Subcutaneous abdominal adipose tissue (tissue), 5 donors: ENCODE results near the gene CCL11.
"Not testable (repeated sequence)": the region's sequence is repeated elsewhere in the genome, so short reads cannot be mapped to it uniquely, and the experiment has no call there.

Experiments used
- H3K27ac ChIP-seq: one replicate; pipeline ENCODE4 v1.7.0; 2013; ENCODE audit warnings: low read depth, mild to moderate bottlenecking, inconsistent platforms, low read length, moderate library complexity
- H3K27me3 ChIP-seq, 5 donors: one replicate each; pipeline ENCODE4 v1.7.0; 2013; ENCODE audit warnings: low read length in 5 of 5, inconsistent platforms in 1 of 5; ENCODE audit not compliant: control insufficient read depth in 5 of 5, insufficient read depth in 4 of 5
- H3K36me3 ChIP-seq, 5 donors: one replicate each; pipeline ENCODE4 v1.7.0; 2013; ENCODE audit warnings: low read length in 5 of 5; ENCODE audit not compliant: control insufficient read depth in 5 of 5, insufficient read depth in 5 of 5
- H3K4me1 ChIP-seq, 5 donors: one replicate each; pipeline ENCODE4 v1.7.0; 2013; ENCODE audit warnings: low read length in 5 of 5, mild to moderate bottlenecking in 3 of 5, moderate library complexity in 1 of 5; ENCODE audit not compliant: control insufficient read depth in 5 of 5, insufficient read depth in 5 of 5
- H3K4me3 ChIP-seq, 5 donors: one replicate each; pipeline ENCODE4 v1.7.0; 2013; ENCODE audit warnings: low read length in 5 of 5, low read depth in 1 of 5
- H3K9ac ChIP-seq, 5 donors: one replicate each; pipeline ENCODE4 v1.7.0; 2013; ENCODE audit warnings: low read length in 5 of 5, mild to moderate bottlenecking in 4 of 5, moderate library complexity in 3 of 5
- H3K9me3 ChIP-seq, 5 donors: one replicate each; pipeline ENCODE4 v1.7.0; 2013; ENCODE audit warnings: low read length in 5 of 5; ENCODE audit not compliant: control insufficient read depth in 5 of 5
- donor health status: healthy.
- donor health status: healthy.
- donor health status: healthy.
- donor health status: healthy.
- donor health status: healthy.

Gene CCL11

GRCh38 chr17:34318474-34318873, 32.9 kb downstream of the CCL11 start:
- Histone ChIP-seq H3K4me3 (no peak overlapping the region), H3K27me3 (peaks cover 0 to 2% (median 0%) of the 10 kb centered on the region in 5 donors), H3K9ac (no peak overlapping the region), H3K27ac (peak overlapping the region; percentile 54), H3K9me3 (peaks cover 0 to 3% (median 0%) of the 10 kb centered on the region in 5 donors), H3K4me1 (peaks cover 16 to 37% (median 26%) of the 10 kb centered on the region in 5 donors), H3K36me3 (no peaks in the 10 kb centered on the region)

- peak within 1 kb of the TSS in 1 of 5 donors; percentile 11 for H3K9ac ChIP-seq
These were observed 33.5 kb downstream of the CCL11 start, which contains the start of gene CCL8 for GRCh38 chr17:34319039-34319483. Gene CCL8 (plus strand): TSS chr17:34319435. CDS start chr17:34319502, 67 bp downstream.

GRCh38 chr17:34321964-34322363, 36.4 kb downstream of the CCL11 start:
- peaks cover 0 to 8% (median 0%) of the 10 kb centered on the region in 5 donors for H3K9me3 ChIP-seq
- no peaks in the 10 kb centered on the region for H3K27me3 ChIP-seq
- no peak overlapping the region for H3K27ac ChIP-seq
- peaks cover 5 to 21% (median 10%) of the 10 kb centered on the region in 5 donors for H3K4me1 ChIP-seq
- H3K36me3 ChIP-seq: no peaks in the 10 kb centered on the region
- no peak overlapping the region for H3K4me3 ChIP-seq
- no peak overlapping the region for H3K9ac ChIP-seq

More at GRCh38 chr17:34319039-34319483, 33.5 kb downstream of the CCL11 start, which contains the start of gene CCL8:
- Histone ChIP-seq H3K27me3 (peaks cover 0 to 2% (median 0%) of the 10 kb centered on the region in 5 donors), H3K36me3 (no peaks in the 10 kb centered on the region), H3K4me3 (peak within 1 kb of the TSS in 4 of 5 donors; percentile 13 to 38 (median 34)), H3K9me3 (peaks cover 0 to 3% (median 0%) of the 10 kb centered on the region in 5 donors), H3K4me1 (peaks cover 12 to 32% (median 21%) of the 10 kb centered on the region in 5 donors), H3K27ac (peak within 1 kb of the TSS; percentile 54)

GRCh38 chr17:34327580-34327979, 42.0 kb downstream of the CCL11 start:
- H3K27ac ChIP-seq, H3K27me3 ChIP-seq, H3K36me3 ChIP-seq, H3K9ac ChIP-seq, H3K4me3 ChIP-seq, H3K9me3 ChIP-seq, H3K4me1 ChIP-seq: not testable (repeated sequence)

- no peaks in the 10 kb centered on the region for H3K27me3 ChIP-seq
- H3K9me3 ChIP-seq: peaks cover 0 to 2% (median 0%) of the 10 kb centered on the region in 5 donors
- no peak overlapping the region for H3K9ac ChIP-seq
- H3K4me3 ChIP-seq: no peak overlapping the region
- H3K4me1 ChIP-seq: no peaks in the 10 kb centered on the region
- H3K36me3 ChIP-seq: no peaks in the 10 kb centered on the region
- H3K27ac ChIP-seq: no peak overlapping the region
These were observed 52.2 kb downstream of the CCL11 start for GRCh38 chr17:34337701-34338100.
